Skeletal muscle satellite cell (primary cell): ENCODE data around the gene PPM1E.
"Not testable (repeated sequence)": the region's sequence is repeated elsewhere in the genome, so short reads cannot be mapped to it uniquely, and the experiment has no call there.

Source experiments
- H3K27me3 ChIP-seq: 2 replicates; pipeline ENCODE4 v1.7.0; 2013; ENCODE audit warnings: low read length; ENCODE audit not compliant: control insufficient read depth, insufficient read depth
- H3K36me3 ChIP-seq: 2 replicates; pipeline ENCODE4 v1.7.0; 2013; ENCODE audit warnings: mild to moderate bottlenecking, control low read depth, low read length; ENCODE audit not compliant: insufficient read depth
- H3K4me1 ChIP-seq: 2 replicates; pipeline ENCODE4 v1.7.0; 2013; ENCODE audit warnings: low read length; ENCODE audit not compliant: control insufficient read depth, insufficient read depth
- H3K4me2 ChIP-seq: 2 replicates; pipeline ENCODE4 v1.7.0; 2013; ENCODE audit warnings: mild to moderate bottlenecking, low read length
- H3K4me3 ChIP-seq: 2 replicates; pipeline ENCODE4 v1.7.0; 2013; ENCODE audit warnings: low read length
- H3K9ac ChIP-seq: 2 replicates; pipeline ENCODE4 v1.7.0; 2013; ENCODE audit warnings: mild to moderate bottlenecking, low read depth, low read length, moderate library complexity
- H3K9me3 ChIP-seq: replicated peaks from 2 replicates; pipeline ENCODE4 v1.7.0; 2013; ENCODE audit warnings: mild to moderate bottlenecking, control low read depth, low read length

Gene PPM1E

GRCh38 chr17:58850106-58850505 is 94.5 kb downstream of the PPM1E start:
- H3K4me3 ChIP-seq, H3K36me3 ChIP-seq, H3K4me2 ChIP-seq, H3K9ac ChIP-seq, H3K27me3 ChIP-seq, H3K4me1 ChIP-seq, H3K9me3 ChIP-seq: not testable (repeated sequence)

GRCh38 chr17:58865301-58865700 is 109.6 kb downstream of the PPM1E start:
- Histone ChIP-seq H3K9ac (no peak overlapping the region), H3K27me3 (peaks cover 9% of the 10 kb centered on the region), H3K4me2 (no peak overlapping the region), H3K4me3 (no peak overlapping the region), H3K36me3 (no peaks in the 10 kb centered on the region), H3K9me3 (no peaks in the 10 kb centered on the region), H3K4me1 (no peaks in the 10 kb centered on the region)

- Histone ChIP-seq H3K27me3 (peaks cover 27% of the 10 kb centered on the region), H3K4me2 (no peak overlapping the region), H3K4me3 (no peak overlapping the region), H3K36me3 (no peaks in the 10 kb centered on the region), H3K9ac (no peak overlapping the region), H3K9me3 (no peaks in the 10 kb centered on the region), H3K4me1 (no peaks in the 10 kb centered on the region)
Measured at GRCh38 chr17:58870747-58871146, 115.1 kb downstream of the PPM1E start.

- no peaks in the 10 kb centered on the region for H3K9me3 ChIP-seq
- no peaks in the 10 kb centered on the region for H3K36me3 ChIP-seq
- peaks cover 22% of the 10 kb centered on the region for H3K27me3 ChIP-seq
- no peaks in the 10 kb centered on the region for H3K4me1 ChIP-seq
- no peak overlapping the region for H3K9ac ChIP-seq
- no peak overlapping the region for H3K4me2 ChIP-seq
- H3K4me3 ChIP-seq: no peak overlapping the region
Measured at GRCh38 chr17:58873926-58874325, 118.3 kb downstream of the PPM1E start.

GRCh38 chr17:58875261-58875660 is 119.6 kb downstream of the PPM1E start:
- H3K4me1 ChIP-seq: no peaks in the 10 kb centered on the region
- no peak overlapping the region for H3K4me3 ChIP-seq

GRCh38 chr17:58884161-58884560 is 128.5 kb downstream of the PPM1E start:
- H3K9ac ChIP-seq: no peak overlapping the region
- no peaks in the 10 kb centered on the region for H3K27me3 ChIP-seq
- no peaks in the 10 kb centered on the region for H3K4me1 ChIP-seq
- H3K4me3 ChIP-seq: no peak overlapping the region
- H3K36me3 ChIP-seq: no peaks in the 10 kb centered on the region
- H3K9me3 ChIP-seq: no peaks in the 10 kb centered on the region
- no peak overlapping the region for H3K4me2 ChIP-seq

More at GRCh38 chr17:58875261-58875660, 119.6 kb downstream of the PPM1E start:
- Histone ChIP-seq H3K9me3 (no peaks in the 10 kb centered on the region), H3K9ac (no peak overlapping the region), H3K27me3 (peaks cover 20% of the 10 kb centered on the region), H3K36me3 (no peaks in the 10 kb centered on the region), H3K4me2 (no peak overlapping the region)

GRCh38 chr17:58886514-58886913 is 130.9 kb downstream of the PPM1E start:
- H3K36me3 ChIP-seq: no peaks in the 10 kb centered on the region
- no peaks in the 10 kb centered on the region for H3K27me3 ChIP-seq
- H3K9ac ChIP-seq: no peak overlapping the region
- no peak overlapping the region for H3K4me2 ChIP-seq
- H3K4me3 ChIP-seq: no peak overlapping the region
- H3K4me1 ChIP-seq: no peaks in the 10 kb centered on the region
- H3K9me3 ChIP-seq: no peaks in the 10 kb centered on the region

- Histone ChIP-seq H3K4me1 (no peaks in the 10 kb centered on the region), H3K9me3 (no peaks in the 10 kb centered on the region), H3K4me3 (no peak overlapping the region), H3K4me2 (no peak overlapping the region), H3K27me3 (no peaks in the 10 kb centered on the region), H3K9ac (no peak overlapping the region), H3K36me3 (no peaks in the 10 kb centered on the region)
Measured at GRCh38 chr17:58889928-58890327, 134.3 kb downstream of the PPM1E start.

GRCh38 chr17:58899191-58899590 is 143.5 kb downstream of the PPM1E start:
- Histone ChIP-seq H3K9ac (no peak overlapping the region), H3K4me1 (no peaks in the 10 kb centered on the region), H3K4me2 (no peak overlapping the region), H3K27me3 (no peaks in the 10 kb centered on the region), H3K4me3 (no peak overlapping the region), H3K36me3 (no peaks in the 10 kb centered on the region), H3K9me3 (no peaks in the 10 kb centered on the region)

- Histone ChIP-seq H3K36me3 (no peaks in the 10 kb centered on the region), H3K4me1 (no peaks in the 10 kb centered on the region), H3K4me2 (no peak overlapping the region), H3K27me3 (no peaks in the 10 kb centered on the region), H3K4me3 (no peak overlapping the region), H3K9me3 (no peaks in the 10 kb centered on the region), H3K9ac (no peak overlapping the region)
Measured at GRCh38 chr17:58902322-58902721, 146.7 kb downstream of the PPM1E start.

GRCh38 chr17:58911741-58912343 is 156.2 kb downstream of the PPM1E start:
- Histone ChIP-seq H3K4me3 (no peak overlapping the region), H3K27me3 (no peaks in the 10 kb centered on the region), H3K9me3 (peaks cover 8% of the 10 kb centered on the region), H3K9ac (no peak overlapping the region), H3K4me2 (no peak overlapping the region), H3K36me3 (no peaks in the 10 kb centered on the region), H3K4me1 (no peaks in the 10 kb centered on the region)

GRCh38 chr17:58913552-58913951 is 157.9 kb downstream of the PPM1E start:
- no peaks in the 10 kb centered on the region for H3K36me3 ChIP-seq
- H3K4me2 ChIP-seq: no peak overlapping the region
- no peak overlapping the region for H3K4me3 ChIP-seq
- H3K9ac ChIP-seq: no peak overlapping the region
- H3K27me3 ChIP-seq: no peaks in the 10 kb centered on the region
- H3K9me3 ChIP-seq: peaks cover 8% of the 10 kb centered on the region
- no peaks in the 10 kb centered on the region for H3K4me1 ChIP-seq
